Cerebellar nuclear complex (tissue), 1 donor: Measurements from ENCODE around the gene NAMPT.
"Not testable (repeated sequence)": the region's sequence is repeated elsewhere in the genome, so short reads cannot be mapped to it uniquely, and the experiment has no call there.

Experiments
- DNase-seq, 2 experiments: peaks; one replicate each; lab custom pipeline; 2025; lab: John Stamatoyannopoulos, UW

Gene NAMPT

GRCh38 chr7:106304568-106304967, 19.8 kb upstream of the NAMPT start:
- no peak for DNase-seq

DNA sequence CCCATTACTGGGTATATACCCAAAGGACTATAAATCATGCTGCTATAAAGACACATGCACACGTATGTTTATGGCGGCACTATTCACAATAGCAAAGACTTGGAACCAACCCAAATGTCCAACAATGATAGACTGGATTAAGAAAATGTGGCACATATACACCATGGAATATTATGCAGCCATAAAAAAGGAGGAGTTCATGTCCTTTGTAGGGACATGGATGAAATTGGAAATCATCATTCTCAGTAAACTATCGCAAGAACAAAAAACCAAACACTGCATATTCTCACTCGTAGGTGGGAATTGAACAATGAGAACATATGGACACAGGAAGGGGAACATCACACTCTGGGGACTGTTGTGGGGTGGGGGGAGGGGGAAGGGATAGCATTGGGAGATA, 13.8 kb upstream of the NAMPT start:
- not testable (repeated sequence) for DNase-seq

GRCh38 chr7:106298155-106298554, 13.4 kb upstream of the NAMPT start:
- not testable (repeated sequence) for DNase-seq

DNA sequence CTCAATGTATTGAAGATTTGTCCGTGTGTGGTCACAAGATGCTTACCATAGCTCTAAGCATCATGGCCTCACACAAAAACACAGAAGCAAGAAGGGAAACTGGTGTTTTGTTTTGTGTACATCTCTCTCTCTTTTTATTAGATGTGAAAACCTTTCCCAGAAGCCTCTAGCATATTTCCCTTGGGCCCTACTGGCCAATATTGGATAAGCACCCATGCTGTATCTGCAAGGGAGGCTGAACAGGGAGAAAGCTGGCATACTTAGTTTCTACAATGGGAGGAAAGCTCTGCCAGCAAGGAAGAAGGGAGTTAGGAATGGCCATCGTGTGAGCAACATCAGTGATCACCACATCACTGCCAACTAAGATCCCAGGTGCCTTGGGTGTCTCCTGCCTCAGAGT, 9.6 kb upstream of the NAMPT start:
- no peak for DNase-seq

DNA sequence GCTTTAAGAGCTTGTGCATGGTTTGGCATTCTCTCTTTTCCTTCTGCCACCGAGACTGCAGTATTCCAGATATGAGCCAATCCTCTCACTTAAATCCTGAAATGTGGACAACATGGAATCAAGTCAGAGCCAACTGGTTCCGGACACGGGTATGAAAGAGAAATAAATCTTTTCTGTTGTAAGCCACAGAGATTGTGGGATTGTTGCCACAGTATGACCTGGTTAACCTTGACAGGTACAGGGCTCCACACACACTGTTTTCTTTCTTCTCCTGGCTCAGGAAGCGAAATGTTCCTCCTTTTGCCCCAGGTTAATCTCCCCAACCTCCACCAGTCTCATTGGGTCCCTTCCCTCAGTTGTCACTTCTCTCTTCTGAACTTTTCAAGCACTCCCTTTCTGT, 6.5 kb upstream of the NAMPT start:
- DNase-seq = no peak

DNA sequence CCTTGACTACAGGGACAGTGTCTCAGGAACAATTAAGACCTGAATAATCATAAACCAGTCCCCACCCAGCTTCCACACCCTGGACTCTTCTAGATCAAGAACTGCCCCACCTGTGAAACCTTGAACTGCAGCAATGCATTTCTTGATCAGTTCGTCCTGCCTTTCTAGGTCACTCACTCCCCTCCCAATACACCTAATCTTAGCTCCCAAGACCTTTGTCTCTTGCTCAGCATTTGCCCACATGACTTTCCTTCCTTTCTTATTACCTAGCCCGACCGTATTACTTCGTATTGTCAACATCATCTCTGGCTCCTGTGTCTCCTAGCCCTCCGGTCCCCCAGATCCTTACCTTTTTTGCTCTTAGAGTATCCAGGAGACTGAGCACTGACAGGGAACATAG, 5.5 kb upstream of the NAMPT start:
- no peak for DNase-seq

GRCh38 chr7:106289848-106290247, 5.1 kb upstream of the NAMPT start:
- DNase-seq = no peak

GRCh38 chr7:106288263-106288662, 3.5 kb upstream of the NAMPT start:
- no peak for DNase-seq

DNA sequence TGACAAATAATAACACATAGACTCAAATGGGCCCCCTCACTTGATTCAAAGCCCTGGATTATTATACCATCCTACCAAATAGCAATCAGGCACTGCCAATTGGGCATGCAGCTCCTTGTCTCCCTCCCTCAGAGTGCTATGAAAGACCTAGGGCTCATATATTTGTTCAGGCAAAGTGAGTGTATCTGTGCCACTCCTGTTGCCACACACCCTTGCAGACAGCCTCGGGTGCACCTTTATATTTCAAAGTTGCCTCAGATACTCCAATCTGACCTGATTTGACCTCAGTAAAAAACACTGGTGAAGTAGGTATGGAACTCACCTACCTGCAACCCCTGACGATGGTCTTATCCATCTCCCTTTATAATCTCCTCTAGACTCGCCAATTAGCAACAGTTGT, 3.0 kb upstream of the NAMPT start:
- DNase-seq = no peak

- DNase-seq = no peak
Observed at GRCh38 chr7:106285855-106286492, 1.2 kb upstream of the NAMPT start.

- peak; percentile 67 to 90 for DNase-seq
Observed at GRCh38 chr7:106285051-106285854, 470 bp upstream of the NAMPT start.

GRCh38 chr7:106283831-106284713, 711 bp downstream of the NAMPT start:
- DNase-seq = no peak

DNA sequence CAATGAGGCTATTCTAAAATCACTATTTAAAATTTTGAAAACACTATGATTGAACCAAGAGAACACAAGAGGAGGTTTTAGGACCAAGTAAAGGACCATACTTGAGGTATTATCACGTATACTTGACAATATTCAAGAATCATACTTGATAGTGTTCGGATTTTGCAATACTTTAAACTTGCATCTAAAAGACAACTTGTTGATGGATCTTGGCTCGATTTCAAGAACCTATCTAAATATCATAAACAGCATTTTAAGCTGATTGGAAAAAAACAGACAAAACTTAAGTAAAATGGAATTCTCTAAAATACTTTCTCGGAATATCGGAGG, 1.3 kb downstream of the NAMPT start:
- no peak for DNase-seq

DNA sequence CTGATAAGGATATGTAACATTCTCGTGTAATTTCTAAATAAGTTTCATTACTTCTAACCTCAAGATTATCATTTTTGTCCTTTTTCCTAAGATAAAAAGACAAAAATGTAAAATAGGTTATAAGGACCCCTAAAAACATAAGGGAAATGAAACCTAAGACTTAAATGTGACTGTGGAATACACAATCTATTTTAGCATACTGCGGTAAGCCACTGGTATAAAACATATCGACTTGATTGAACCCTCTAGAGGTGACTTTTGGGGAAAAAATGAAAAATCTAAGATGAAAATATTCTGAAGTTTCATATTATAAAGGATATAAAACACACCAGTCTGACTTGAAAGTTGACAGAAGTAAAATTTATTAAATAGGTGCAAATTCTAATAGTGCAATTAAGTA, 1.9 kb downstream of the NAMPT start:
- DNase-seq = no peak

DNA sequence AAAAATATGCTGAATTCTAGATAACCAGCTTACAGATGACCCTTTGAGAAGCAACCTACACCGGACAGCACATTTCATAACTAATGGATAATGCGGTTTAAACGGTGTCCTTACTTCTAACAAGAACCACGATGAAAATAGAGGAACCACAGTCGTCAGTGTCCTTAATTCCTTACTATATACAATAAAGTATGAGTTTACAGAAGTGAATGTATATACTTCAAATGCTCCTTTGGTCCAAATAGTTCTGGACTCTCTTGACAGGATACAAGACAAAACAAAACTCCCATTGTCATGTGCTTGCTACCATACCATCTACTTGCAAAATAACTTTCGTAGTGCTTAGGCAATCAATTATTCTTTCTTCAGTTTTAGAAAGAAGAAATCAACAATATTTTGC, 2.4 kb downstream of the NAMPT start:
- DNase-seq = no peak

GRCh38 chr7:106281585-106282318, 3.0 kb downstream of the NAMPT start:
- DNase-seq = no peak

DNA sequence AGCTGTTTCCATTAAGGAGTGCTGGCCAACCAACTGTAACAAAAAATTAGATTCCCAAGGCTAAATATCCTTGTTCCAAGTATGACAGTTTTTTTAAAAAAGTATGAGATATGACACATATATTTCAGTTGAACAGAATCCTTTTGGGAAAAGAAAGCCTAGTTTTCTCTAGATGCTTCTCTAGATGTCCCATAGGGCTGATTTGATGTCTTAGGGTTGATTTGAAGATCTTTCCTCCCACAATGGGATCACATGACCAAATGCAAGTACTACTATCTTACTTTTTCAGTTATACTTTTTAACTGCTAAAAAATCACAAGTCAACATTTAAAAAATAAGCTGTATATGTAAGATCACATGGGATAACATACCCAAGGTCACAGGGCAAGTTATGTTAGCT, 3.7 kb downstream of the NAMPT start:
- no peak for DNase-seq

- no peak for DNase-seq
Observed at GRCh38 chr7:106279425-106280197, 5.2 kb downstream of the NAMPT start.

- DNase-seq = no peak
Observed at GRCh38 chr7:106278695-106279094, 6.1 kb downstream of the NAMPT start.

- no peak for DNase-seq
Observed at GRCh38 chr7:106277976-106278375, 6.8 kb downstream of the NAMPT start.

DNA sequence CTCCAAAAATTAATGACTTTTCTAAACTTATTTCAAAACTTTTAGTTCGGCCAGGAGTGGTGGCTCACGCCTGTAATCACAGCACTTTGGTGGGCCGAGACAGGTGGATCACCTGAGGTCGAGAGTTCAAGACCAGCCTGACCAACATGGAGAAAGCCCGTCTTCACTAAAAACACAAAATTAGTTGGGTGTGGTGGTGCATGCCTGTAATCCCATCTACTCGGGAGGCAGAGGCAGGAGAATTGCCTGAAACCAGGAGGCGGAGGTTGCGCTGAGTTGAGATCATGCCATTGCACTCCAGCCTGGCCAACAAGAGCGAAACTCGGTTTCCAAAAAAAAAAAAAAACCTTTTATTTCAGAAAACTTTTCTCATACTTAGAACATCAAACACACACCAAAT, 8.3 kb downstream of the NAMPT start:
- no peak for DNase-seq
